ENCODE results near the gene SH2D7.
A peak's percentile ranks its signal among the peaks of the same experiment; 100 is the strongest.
"Not testable (repeated sequence)": the region's sequence is repeated elsewhere in the genome, so short reads cannot be mapped to it uniquely, and the experiment has no call there.

The SH2D7 gene

GRCh38 chr15:78149805-78150751 is 57.7 kb downstream of the SH2D7 start:
- Histone ChIP-seq H2AFZ (ENCODE audit: low read length) (0 out of 2 replicates have a peak overlapping the region, but pooled peaks have one; percentile 66), H3K4me1 (ENCODE audit: insufficient read depth, low read length, poor library complexity, severe bottlenecking) (peaks cover 36% of the 10 kb centered on the region), H3K4me2 (ENCODE audit: low read depth, low read length, poor library complexity, severe bottlenecking) (peak overlapping the region; percentile 86), H3K36me3 (ENCODE audit: insufficient read depth, low read length) (no peaks in the 10 kb centered on the region), H3K27me3 (ENCODE audit: insufficient read depth, low read length, poor library complexity, severe bottlenecking) (no peaks in the 10 kb centered on the region), H3K9me2 (replicated peaks; ENCODE audit: low read depth, low read length) (no peaks in the 10 kb centered on the region), H4K20me1 (ENCODE audit: insufficient read depth, low read length, poor library complexity, severe bottlenecking) (peaks cover 25% of the 10 kb centered on the region), H3K79me2 (ENCODE audit: insufficient read depth, low read length) (peaks cover 52% of the 10 kb centered on the region), H3F3A (ENCODE audit: low read depth) (no peaks in the 10 kb centered on the region), H3K4me3 (ENCODE audit: low read length, poor library complexity, severe bottlenecking) (peak overlapping the region; percentile 77), H3K9me3 (ENCODE audit: insufficient read depth, low read depth, low read length) (no peaks in the 10 kb centered on the region), H3K9ac (ENCODE audit: low read depth, low read length, poor library complexity, severe bottlenecking) (peak overlapping the region; percentile 76)
- TF ChIP-seq EZH2phosphoT487 (IDR thresholded peaks at IDR 0.05; ENCODE audit: borderline replicate concordance) (no peak), CTCF (conservative IDR thresholded peaks at IDR 0.05; ENCODE audit: low read length) (no peak)

- not testable (repeated sequence) for H3F3A ChIP-seq (ENCODE audit: low read depth); H3K9me3 ChIP-seq (ENCODE audit: insufficient read depth, low read depth, low read length); H2AFZ ChIP-seq (ENCODE audit: low read length); H3K36me3 ChIP-seq (ENCODE audit: insufficient read depth, low read length); H3K27me3 ChIP-seq (ENCODE audit: insufficient read depth, low read length, poor library complexity, severe bottlenecking); H3K9me2 ChIP-seq (replicated peaks; ENCODE audit: low read depth, low read length)
- Histone ChIP-seq H4K20me1 (ENCODE audit: insufficient read depth, low read length, poor library complexity, severe bottlenecking) (peaks cover 25% of the 10 kb centered on the region), H3K4me1 (ENCODE audit: insufficient read depth, low read length, poor library complexity, severe bottlenecking) (peaks cover 45% of the 10 kb centered on the region), H3K9ac (ENCODE audit: low read depth, low read length, poor library complexity, severe bottlenecking) (peak overlapping the region; percentile 76), H3K4me2 (ENCODE audit: low read depth, low read length, poor library complexity, severe bottlenecking) (peak overlapping the region; percentile 86), H3K4me3 (ENCODE audit: low read length, poor library complexity, severe bottlenecking) (peak overlapping the region; percentile 77), H3K79me2 (ENCODE audit: insufficient read depth, low read length) (peaks cover 61% of the 10 kb centered on the region)
Observed at GRCh38 chr15:78151075-78151474, 58.7 kb downstream of the SH2D7 start.
